NCI-H510A (cell line): ENCODE results near the gene AKR1C8.

Experiments used
- DNase-seq: peaks from one replicate; lab custom pipeline; 2025; lab: John Stamatoyannopoulos, UW

The AKR1C8 gene

GRCh38 chr10:5108658-5109416 lies 76.1 kb downstream of the AKR1C8 start:
- DNase-seq: no peak

GRCh38 chr10:5107860-5108526 lies 77.0 kb downstream of the AKR1C8 start:
- DNase-seq: no peak

- no peak for DNase-seq
Observed at GRCh38 chr10:5106553-5106952, 78.4 kb downstream of the AKR1C8 start.

GRCh38 chr10:5105626-5106025 lies 79.3 kb downstream of the AKR1C8 start:
- DNase-seq: no peak
